CD4-positive, alpha-beta T cell treated with Interleukin-6 at 100 ng/mL for 8 hours (primary cell): ENCODE results near the gene ISX.
"Not testable (repeated sequence)": the region's sequence is repeated elsewhere in the genome, so short reads cannot be mapped to it uniquely, and the experiment has no call there.

Source experiments
- DNase-seq: peaks from one replicate; pipeline ENCODE4 v3.0.0-alpha.2; 2020; ENCODE audit warnings: mixed read lengths, low spot score

ISX gene

DNA sequence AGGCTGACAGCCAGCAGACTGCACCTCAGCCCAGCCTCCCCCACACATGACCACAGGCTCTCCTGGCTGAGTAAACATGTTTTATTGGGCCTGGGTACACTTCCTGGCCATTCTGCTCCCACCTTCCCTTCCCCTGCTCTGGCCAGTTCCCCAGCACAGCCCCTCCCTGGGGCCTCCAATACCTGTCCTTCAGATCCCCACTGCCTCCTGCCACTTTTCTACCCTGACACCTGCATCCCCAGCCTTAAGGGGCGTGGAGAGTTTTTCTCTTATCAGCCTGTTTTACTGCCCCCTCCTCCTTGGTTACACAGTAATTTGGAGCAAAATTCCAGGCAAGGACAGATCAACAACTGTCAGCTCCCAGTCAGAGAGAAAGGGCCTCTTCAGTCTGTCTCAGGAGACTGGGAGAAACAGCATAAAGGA is at the start of gene ISX:
TSS of gene ISX (plus strand) at position 363 of the 423 bp plus-strand sequence. CDS start 930 bp downstream, outside the sequence.
- no peak for DNase-seq

DNA sequence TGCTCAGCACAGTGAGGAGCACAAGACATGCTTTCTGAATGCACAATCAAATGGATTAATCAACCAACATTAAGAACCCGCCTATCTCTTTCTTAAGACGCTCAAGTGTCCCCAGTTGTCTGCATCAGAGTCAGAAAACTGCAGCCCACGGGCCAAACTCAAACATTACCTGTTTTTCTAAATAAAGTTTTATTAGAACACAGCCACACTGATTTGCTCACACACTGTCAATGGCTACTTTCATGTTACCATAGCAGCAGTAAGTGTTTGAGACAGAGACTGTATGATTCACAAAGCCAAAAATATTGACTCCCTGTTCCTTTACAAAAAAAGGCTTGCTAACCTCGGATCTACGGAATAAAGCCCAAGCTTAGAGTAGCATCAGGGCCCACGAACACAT is 49.0 kb upstream of the ISX start:
- DNase-seq, result no peak

DNA sequence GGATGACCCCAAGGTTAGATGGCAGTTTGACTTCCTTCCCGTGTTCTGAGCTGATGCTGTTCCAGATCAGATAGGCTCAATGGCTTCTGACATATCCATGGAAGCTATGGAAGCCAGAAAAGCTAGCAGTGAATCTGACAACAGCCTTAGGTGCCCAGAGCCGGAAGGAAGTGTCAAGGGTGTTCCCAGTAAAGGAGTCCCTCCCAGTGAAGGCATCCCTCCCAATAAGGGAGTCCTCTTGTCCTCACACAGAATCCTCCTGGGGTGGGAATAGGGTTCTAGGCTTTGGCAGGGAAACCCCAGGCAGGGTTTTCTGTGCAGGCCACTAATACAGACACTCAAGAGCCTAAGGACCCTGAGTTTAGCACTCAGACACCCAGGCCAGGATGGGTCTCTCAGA is 47.0 kb upstream of the ISX start:
- no peak for DNase-seq

DNA sequence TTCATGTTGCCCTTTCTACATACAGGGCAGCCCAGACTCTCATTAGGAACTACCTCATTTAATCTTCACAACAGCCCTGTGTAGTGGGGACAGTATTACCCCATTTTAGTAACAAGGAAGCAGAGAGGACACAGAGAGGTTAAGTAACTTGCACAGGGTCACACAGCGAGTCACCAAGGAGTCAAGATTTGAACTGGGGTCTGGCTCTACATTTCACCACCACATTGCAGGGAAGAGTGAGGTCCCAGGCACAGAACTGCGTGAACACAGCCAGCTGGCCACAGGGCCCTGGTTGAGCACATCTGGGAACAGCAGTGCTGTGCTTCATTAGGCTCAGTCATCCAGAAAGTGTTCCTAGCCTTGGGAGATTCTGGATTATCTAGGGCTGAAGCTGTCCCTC is 45.4 kb upstream of the ISX start:
- no peak for DNase-seq

DNA sequence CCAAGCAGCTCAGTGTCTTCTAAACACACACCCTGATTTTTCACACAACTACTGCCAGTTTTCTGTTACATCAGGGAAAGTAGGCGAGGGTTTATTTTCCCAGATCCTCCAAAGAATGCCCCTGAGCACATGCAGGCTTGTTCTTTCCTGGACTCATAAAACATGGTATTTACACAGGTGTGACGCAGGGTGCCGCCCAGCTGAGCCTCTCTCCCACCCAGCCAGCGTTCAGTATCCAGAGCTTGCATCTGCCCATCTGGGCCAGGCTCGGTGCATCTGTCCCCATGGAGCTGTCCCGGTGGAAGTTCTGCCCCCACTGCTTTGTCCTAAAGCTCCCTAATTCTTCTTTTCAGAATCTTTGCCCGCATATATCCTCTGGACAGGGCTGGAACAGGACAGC is 44.8 kb upstream of the ISX start:
- DNase-seq, result no peak

DNA sequence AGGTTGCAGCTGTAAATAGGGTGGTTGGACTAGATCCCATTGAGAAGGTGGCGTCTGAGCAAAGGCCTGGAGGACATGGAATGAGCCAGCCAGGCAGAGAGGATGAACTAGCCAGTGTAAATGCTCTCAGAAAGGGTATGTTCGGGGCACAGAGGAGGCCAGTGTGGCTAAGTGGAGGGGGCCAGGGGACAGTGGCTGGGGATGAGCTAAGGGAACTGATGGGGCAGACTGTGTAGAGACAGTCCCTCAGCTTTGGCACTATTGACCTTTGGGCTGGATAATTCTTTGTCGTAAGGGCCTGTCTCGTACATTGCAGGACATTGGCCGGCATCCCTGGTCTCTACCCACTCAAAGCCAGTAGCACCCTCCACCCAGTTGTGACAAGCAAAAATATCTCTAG is 43.7 kb upstream of the ISX start:
- no peak for DNase-seq

DNA sequence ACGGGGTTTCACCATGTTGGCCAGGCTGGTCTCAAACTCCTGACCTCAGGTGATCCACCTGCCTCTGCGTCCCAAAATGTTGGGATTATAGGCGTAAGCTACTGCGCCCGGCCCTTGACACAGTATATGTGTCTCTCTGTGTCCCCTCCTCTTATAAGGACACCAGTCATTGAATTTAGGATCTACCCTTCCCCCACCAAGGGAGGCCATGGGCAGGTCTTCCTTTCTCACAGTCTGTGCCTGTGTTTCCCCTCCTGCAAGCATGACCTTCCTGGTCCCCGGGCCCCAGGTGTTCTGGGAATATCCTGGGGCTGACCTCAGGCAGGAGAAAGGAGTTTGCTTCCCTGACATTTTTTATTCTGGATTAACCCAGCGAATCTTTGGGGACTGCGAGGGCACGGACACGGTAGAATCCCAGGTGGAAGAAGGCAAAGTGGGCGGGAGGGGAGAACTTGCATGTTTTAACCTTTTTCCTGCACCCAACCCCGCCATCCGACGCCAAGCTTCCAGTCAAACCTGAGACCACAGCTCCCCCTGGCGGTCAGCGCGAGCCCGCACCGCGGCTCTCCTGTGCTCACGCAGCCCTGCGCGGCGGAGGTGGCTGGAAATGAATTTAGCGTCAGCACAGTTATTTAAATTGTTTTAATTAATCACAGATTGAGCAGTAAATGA is 42.1 kb upstream of the ISX start:
- peak; percentile 11 for DNase-seq

DNA sequence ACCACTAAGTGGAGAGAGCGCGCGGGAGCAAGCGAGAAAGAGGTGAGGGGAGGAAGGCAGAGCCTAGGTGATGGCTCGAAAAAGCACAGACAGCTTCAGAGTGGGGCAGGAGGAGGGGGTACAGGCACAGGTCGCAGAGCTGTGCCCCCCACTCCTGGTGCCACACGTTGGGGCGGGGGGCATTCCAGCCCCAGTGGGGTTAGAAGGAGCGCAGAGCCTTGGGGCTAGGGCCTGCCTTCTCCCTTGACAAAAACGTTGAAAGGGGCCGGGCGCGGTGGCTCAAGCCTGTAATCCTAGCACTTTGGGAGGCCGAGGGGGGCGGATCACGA is 41.6 kb upstream of the ISX start:
- DNase-seq, result no peak

DNA sequence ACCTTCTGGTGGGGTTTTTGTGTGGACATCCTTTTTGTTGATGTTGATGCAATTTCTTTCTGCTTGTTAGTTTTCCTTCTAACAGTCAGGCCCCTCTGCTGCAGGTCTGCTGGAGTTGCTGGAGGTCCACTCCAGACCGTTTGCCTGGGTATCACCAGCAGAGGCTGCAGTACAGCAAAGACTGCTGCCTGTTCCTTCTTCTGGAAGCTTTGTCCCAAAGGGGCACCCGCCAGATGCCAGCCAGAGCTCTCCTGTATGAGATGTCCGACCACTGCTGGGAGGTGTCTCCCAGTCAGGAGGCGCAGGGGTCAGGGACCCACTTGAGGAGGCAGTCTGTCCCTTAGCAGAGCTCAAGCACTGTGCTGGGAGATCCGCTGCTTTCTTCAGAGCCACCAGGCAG is 35.8 kb upstream of the ISX start:
- not testable (repeated sequence) for DNase-seq

DNA sequence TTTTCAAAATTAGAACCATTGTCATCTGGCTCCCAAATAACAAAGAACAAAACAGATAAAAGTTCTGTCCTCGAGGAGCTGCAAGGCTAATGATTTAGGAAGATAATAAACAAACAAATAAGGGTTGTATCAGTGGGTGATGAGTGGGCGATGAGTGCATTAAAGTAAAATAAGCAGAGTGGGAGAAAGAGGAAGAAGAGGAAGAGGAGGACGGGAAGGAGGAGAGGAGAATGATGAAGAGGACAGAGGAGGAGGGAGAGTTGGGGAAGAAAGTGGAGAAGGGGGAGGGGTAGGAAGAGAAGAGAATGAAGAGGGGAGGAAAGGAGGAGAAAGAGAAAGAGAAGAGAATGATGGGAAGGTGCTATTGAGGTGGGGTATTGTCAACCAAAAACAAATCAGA is 33.4 kb upstream of the ISX start:
- DNase-seq, result no peak

DNA sequence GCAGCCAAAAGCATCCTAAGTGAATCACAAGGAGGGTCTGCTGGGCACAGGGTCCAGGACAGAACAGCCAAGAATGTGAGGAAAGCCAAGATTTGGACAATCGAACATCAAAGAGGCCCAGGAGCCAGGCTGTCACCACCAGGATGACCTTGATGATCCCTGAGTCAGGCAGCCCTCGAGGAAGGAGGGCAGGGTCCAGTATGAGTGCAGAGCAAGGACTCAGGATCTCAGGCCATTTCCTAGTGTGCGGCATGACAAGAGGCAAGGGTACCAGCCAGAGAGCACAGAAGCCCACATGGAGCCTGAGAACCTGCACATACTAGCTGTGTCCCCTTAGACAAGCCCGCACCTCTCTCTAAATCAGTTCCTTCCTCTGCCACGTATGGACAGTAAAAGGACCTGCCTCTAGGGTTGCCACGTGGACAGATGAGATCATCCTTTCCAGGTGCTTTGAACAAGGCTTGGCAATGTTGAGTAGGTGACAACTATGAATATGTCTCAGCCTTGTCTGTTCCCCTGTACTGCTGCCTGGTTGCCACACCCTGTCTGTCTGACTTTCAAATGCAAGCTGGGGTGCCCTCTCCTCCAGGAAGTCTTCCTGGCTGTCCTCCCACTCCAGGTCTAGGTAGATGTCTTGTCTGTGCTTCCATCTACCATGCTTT is 32.2 kb upstream of the ISX start:
- no peak for DNase-seq

DNA sequence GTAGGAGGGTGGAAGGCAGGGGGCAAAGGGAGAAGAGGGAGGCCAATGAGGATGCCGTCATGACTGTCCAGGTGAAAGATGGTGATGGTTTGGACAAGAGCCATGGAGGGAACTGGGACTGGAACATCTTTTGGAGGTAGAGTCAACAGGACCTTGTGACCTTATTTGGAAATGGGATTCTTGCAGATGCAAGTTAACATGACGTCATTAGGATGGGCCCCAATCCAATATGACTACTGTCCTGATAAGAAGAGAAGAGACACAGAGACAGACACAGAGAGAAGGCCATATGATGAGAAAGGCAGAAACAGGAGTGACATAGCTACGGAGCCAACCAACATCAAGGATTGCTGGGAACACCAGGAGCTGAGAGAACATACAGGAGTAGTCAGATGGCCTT is 31.0 kb upstream of the ISX start:
- no peak for DNase-seq

DNA sequence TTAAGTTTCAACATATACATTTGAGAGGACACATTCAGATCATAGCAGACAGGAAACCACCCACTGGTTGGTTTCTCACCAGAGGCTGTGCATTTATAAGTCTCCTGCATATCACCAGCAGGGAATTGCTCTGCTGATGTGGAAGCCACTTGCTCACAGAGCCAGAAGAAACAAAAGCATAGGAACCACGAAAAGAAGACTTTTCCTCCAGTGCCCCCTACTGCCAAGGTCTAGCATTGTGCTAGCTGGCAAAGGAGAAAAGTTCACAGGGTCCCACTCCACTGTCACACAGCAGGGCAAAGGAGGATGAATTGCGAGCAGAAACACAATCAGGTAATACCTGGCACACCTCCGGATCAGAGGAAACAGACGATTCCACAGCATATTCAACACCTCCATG is 28.9 kb upstream of the ISX start:
- DNase-seq, result no peak

DNA sequence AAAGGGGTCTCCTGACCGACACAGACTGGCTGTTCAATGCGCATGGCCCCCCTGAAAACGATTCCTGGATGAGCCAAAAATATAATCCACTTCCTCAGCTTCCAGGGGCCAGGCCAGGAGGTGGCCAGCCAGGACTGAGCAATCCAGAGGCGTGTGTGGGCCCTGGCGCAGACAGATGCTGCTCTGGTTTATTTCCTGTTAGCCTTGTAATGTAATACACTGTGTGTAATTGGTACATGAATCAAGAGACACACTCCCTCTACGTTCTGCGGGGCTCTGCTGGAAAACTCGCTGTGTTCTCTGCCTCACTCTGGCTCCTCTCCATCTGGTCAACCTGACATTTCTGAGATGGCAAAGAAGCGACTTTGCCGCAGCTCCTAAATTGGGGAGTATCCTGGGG is 26.3 kb upstream of the ISX start:
- DNase-seq, result no peak

DNA sequence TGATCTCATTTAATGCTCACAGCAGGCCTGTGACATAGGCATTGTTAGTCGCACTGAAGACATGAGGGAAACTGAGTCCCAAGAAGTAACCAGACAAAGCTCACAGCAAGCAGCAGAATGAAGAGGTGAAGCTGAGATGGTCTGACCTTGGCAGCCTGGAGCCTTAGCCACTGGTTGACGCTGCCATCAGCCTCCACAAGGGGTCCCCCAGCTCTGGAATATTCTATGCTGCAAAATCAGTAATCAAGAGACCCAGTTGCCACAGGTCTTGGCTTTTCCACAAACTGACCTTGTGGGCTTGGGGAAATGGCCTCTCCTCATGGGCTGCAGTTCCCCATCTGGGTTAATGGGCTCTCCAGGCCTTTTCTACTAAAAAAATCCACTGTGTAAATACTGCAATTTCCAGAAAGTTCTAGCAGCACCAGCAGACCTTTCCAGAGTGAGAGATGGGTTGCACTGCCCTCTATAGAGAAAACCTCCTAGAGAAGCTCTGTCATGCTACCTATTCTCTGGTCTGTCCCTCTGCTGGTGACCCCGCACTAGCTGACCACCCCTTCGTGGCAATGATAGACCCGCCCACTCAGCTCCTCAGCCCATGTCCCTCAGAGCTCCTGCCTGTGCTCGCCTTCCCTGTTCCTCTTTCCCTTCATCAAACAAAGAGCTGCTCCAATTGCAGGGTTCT is 22.6 kb upstream of the ISX start:
- no peak for DNase-seq

DNA sequence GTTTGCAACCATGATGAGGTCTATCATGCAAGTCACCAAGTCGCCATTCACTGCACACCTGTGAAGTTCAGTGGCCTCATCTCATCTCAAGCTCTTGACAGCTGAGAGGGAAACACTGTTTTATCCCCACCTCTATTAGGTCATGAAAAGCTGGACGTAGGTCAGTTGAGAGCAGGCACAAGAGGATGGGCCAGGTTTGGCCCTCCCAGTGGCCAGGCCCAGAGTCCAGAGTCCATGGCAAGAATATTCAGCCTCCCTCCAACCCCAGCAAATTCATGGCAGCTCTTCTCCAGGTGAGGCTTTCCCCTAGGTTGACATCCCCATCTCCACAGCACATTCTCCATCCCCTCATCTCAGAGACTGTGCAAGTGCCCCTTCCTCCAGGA is 22.0 kb upstream of the ISX start:
- DNase-seq, result no peak

DNA sequence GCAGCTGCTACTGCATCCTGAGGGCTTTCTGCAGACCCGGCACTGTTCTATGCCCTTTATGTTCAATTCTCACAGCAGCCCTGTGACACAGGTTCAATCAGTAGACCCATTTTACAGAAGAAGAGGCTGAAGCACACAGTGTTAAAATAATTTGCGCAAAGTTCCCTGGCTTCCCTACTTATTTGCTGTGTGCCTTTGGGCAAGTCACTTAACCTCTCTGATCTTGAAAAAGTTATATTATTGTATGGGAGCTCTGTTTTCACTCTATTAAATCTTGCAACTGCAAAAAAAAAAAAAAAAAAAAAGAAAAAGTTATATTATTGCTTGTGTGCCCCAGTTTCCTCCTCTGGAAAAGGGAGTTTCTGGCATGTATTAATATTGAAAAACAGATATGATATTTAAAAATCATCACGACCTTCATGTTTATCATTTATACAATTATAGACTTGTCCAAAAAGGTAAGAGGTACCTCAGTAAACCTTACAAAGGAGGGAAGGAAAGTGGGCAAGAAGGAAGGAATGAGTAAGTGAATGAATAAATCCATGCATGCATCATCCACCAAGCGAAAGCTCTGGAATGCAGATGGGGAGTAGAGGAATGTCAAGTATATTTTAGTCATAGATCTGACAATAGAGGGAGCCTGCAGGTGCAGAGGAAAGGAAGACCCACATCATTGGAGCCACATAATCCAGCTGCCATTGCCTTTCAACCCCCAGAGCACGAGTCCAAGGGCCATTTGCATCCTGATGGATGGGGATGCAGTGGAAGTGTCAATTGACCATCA is 21.2 kb upstream of the ISX start:
- DNase-seq, result no peak

DNA sequence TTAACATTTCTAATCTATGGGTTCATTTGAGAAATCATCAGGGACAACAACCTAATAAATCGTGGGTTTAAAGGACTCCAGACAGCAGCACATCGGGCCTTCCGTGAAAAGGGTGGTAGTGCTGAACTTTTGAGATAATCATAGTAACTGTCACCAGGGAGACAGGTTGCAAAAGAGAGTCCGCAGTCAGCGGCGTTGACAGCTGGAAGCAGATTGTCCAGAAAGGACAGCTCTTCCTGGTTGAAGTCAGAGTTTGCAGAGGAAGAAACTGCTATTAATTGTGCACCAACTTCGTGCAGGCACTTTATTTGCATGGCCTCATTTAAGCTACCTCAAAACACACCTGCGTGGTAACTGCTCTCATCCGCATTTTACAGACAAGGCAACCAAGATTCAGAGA is 20.5 kb upstream of the ISX start:
- DNase-seq, result no peak

DNA sequence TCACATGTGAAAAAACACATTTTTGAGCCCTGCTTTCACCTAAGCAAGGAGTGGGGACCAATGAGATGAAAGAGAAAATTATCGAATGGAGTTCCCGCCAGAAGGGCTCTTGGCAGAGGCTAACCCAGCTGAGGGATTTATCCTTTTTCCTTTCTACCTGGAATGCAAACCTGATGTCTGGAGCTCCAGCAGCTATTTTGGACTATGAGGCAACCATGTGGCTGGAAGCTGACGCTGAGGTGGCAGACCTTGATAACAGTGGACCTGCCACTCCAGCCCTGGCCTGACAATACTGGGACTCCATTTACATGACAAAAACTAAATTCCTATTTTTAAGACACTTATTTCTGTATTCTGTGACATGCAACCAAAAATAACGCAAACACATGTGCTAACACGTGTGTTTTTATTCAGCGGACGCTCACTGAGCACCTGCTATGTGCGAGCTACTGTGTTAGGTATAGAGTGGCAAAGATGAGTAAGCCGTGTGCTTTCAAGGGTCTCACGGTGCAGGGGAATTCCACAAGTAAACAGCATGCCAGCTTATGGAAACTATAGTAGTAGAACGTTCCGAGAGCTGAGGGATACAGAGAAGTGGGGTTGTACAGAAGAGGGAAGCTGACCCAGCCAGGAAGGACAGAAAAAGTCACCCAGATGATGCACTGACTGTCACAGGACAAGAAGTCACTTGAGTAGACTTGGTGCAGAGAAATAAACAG is 19.1 kb upstream of the ISX start:
- no peak for DNase-seq

DNA sequence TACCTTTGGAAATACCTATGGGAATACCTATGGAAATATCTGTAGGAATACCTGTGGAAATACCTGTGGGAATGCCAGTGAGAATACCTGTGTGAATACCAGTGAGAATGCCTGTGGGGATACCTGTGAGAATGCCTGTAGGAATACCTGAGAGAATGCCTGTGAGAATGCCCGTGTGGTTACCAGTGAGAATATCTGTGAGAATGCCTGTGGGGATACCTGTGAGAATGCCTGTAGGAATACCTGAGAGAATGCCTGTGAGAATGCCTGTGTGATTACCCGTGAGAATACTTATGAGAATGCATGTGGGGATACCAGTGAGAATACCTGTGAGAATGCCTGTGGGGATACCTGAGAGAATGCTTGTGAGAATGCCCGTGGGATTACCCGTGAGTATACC is 15.9 kb upstream of the ISX start:
- not testable (repeated sequence) for DNase-seq

DNA sequence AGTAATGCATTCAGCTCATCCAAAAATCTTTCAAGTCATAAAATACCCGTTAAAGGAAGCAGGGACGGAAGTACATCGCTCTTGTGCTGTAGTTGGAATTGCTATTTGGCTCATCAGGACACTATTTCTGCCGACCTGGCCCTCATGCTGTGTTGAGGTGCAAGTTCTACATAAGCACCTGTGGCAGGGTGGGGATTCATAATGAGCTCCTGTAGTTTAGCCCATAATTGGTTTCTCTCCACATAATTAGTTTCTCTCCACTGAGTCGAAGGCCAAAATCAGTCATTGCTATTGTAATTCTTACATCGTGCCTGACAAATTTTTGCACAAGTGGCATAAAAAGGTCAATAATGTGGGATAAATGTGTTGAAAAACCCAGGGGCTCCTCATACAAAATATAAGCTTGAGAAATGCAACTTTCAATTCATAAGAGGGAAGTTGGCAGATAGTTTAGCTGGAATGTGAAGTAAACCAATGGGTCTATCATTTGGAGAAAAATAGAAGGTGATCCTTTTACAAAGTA is 14.9 kb upstream of the ISX start:
- no peak for DNase-seq

DNA sequence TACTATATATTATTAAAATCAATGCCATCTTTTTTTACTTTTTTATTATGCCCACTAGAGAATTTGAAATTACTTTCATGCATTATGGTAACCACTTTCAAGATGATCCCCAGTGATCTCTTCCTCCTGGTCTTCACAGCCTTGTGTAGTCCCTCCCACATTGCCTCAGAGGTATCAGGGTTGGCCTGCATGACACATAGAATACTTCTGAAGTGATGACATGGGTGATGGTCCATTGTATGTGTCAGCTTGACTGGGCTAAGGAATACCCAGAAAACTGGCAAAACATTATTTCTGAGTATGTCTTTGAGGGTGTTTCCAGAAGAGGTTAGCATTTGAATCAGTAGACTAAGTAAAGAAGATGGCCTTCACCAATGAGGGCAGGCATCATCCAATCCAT is 14.2 kb upstream of the ISX start:
- DNase-seq, result no peak
